HG02870 (cell line): Measurements from ENCODE around the gene EFCAB6.

Source experiments
- ATAC-seq: cut with Tn5 transposase; IDR thresholded peaks from one replicate; pipeline ENCODE4 v1.9.1; 2021; ENCODE audit warnings: mild to moderate bottlenecking, moderate library complexity; ENCODE audit not compliant: unreplicated experiment

Gene EFCAB6

DNA sequence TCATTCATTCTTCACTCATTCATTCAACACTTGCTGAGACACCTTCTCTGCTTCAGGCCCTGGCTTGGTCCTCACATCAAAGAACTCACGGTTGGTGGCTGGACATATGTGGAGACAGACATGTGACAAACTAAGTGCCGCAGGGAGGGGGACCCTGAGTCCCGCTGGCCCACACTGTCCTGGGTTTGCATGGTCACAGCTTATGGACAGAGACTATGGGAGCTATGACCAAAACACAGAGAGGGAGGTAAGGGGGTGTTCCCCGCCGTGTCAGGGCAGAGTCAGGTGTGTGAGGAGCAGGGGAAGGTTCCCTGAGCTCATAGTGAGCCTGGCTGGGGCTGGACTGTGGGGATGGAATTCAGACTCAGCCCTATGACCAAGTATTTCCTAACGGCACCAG lies 277.2 kb downstream of the EFCAB6 start:
- ATAC-seq: no peak

DNA sequence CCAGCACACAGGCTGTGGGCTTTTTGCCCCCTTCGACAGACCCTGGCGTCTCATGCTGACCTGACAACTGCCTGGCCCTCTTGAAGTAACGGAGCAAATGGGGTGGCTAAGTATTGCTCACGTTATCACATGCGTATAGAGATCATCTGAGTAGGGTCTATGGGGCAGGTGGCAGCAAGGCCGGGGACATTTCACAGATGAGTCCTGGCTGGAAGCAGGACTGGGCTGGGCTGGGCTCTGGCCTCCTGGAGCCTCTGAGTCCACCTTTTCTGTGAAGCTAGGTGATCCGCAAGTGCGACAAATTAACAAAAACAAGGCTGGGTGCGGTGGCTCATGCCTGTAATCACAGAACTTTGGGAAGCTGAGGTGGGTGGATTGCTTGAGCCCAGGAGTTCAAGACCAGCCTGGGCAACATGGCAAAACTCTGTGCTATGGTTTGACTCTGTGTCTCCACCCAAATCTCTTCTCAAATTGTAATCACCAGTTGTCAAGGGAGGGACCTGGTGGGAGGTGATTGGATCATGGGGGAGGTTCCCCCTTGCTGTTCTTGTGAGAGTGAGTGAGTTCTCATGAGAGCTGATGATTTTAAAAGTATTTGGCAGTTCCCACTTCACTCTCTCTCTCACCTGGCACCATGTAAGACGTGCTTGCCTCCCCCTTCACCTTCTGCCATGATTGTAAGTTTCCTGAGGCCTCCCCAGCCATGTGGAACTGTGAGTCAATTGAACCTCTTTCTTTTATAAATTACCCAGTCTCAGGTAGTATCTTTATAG lies 278.3 kb downstream of the EFCAB6 start:
- no peak for ATAC-seq

GRCh38 chr22:43533156-43533530 lies 279.0 kb downstream of the EFCAB6 start:
- ATAC-seq: no peak

DNA sequence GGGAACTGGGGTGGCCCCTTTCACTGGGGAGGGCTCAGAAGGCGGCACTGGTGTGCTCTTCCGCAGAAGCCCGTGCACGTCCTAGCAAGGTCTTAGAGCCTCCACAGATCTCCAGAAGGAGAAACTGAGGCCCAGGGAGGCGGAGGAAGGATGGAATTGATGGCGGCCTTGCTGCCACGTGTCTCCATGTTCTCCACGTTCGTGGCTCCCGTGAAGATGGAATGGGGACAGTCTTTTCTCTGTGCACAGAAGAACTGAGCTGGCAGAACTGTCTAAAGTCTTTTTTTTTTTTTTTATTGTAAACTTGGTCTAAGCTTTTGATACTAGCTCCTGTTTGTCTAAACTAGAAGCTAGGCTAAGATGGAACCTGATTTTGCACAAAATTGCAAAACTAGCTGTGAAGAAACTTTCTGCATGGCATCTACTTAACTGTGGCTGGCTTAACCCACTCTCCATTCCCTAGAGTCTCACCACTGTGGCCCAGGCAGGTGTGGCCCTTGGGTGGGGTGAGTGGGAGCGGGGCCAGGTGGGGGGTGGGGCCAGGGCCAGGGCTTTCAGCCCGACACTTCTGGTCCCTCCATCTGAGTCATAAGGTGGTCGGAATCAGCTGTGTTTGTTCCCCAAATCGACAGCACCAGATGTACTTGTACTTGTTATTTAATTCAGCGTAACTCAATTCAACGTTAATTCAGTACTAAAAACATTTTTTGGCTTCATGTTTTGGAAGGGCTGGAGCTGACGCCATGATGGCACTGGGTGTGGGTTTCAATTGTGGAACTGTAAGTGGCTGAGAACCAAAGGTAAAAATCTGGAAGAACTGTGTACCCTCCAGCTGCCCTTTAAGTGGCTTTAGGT lies 279.6 kb downstream of the EFCAB6 start:
- no peak for ATAC-seq

- no peak for ATAC-seq
These were observed 280.5 kb downstream of the EFCAB6 start for GRCh38 chr22:43531651-43532050.

- ATAC-seq: no peak
These were observed 281.5 kb downstream of the EFCAB6 start for GRCh38 chr22:43530349-43531201.

DNA sequence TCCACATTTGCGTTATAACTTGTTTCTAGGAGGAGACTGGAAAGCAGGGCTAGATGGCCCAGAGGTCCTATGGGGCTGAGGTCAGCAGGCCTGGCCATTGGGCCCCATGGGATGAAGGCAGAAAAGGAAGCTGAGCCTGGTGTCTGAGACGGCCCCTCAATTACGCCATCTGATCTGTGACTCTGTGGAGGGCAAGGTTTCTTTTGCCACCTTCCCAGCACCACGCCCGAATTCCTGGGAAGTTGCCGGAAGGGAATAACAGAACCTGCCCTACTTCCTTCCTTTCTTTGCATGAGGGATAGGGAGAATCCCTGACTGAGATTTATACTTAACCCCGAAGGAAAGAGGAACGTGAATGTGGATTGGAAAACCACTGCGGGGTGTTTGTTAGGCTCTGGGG lies 282.2 kb downstream of the EFCAB6 start:
- ATAC-seq: no peak

DNA sequence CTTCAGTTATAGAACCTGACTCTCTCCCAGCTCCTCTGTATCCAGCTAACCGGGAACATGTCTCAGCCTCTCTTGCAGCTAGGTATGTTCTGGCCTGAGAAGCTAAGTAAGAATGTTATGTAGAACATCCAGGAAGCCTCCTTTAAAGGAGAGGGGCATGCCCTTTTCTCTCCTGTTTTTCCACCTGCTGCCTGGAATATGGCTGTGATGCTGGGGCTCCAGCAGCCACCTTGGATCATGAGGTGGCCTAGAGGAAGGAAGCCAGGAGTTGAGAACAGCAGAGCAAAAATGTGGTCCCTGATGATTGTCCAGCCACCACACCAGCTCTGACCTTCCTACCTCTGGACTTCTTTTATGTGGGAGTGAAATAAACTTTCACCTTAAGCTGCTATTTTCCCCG lies 282.6 kb downstream of the EFCAB6 start:
- ATAC-seq: no peak

- no peak for ATAC-seq
These were observed 283.3 kb downstream of the EFCAB6 start for GRCh38 chr22:43528601-43529360.

GRCh38 chr22:43526946-43527345 lies 285.2 kb downstream of the EFCAB6 start:
- ATAC-seq: no peak

DNA sequence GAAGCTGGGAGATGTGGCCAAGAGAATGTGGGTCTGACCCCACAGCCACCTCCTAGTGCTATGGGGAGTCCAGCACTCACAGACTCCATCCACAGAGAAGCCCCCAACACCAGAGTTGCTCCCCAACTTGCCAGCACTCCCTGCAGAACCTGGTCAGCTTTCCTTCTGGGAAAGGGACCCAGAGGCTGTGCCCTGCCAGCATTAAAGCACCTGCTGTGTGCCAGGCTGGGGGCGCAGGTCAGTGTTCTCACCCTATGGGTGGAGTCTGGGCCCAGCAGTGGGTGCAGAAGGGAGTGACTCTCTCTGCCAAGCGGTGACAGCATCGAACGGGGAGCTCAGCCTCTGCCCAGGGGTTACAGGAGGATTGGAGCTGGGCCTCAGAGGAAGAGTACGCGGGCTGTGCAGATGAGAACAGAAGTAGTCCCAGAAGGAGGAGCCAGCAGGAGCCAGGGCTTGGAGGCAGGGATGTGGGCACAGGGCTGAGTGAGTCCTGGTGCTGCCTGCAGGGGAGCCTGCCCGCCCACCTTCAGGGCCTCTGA lies 285.9 kb downstream of the EFCAB6 start:
- no peak for ATAC-seq

GRCh38 chr22:43521716-43522115 lies 290.4 kb downstream of the EFCAB6 start:
- no peak for ATAC-seq

- peak; percentile 59 for ATAC-seq
These were observed 291.5 kb downstream of the EFCAB6 start for GRCh38 chr22:43520632-43521039.

- no peak for ATAC-seq
These were observed 295.0 kb downstream of the EFCAB6 start for GRCh38 chr22:43516996-43517635.

- no peak for ATAC-seq
These were observed 295.7 kb downstream of the EFCAB6 start for GRCh38 chr22:43516386-43516785.

DNA sequence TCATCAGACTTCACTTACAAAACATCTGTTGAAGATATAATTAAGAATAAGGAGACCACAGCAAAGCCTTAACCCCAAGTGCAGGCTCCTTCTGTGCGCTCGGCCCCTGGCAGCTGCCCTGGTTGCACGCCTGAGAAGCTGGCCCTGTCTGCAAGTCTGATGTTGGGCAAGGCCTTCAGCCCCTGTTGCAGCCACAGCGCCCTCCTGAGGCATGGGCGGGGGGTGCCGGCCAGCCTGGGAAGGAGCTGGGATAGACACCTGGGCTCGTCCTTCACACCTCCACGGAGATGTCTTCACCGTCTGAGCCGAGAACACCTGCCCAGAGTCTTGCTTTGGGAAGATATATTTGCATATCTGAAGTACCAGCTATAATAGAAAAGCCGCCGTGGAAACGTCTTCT lies 296.2 kb downstream of the EFCAB6 start:
- no peak for ATAC-seq

GRCh38 chr22:43515411-43515810 lies 296.7 kb downstream of the EFCAB6 start:
- ATAC-seq: no peak

DNA sequence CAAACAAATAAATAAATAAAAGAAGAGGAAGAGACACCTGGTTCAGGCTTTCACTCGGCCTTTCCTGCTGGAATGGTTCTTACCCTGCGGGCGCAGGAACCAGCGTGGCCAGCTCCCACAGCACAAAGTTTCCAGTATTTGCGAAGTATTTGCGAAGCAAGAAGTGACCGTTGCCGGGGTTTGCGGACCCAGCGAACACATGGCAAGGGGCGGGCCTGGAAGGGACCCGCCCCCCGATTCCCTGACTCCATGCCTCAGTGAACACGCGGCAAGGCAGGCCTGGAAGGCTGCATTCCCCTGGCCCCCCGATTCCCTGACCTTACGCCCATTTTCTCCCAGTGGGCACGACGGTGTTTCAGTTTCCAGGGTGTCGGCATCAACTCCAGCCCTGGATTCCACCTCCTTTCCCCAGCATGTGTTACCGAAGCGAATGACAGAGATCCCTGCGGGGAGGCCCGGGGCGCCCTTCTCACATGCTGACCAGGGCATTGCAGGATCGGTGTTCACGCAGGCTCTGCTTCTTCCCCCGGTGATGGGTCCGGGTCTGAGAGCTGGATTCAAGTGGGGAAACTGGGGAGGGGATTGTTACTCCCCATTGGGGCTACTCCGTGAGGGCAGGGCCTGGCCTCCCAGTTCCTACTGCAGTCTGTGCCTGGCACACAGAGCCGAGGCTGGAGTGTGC lies 297.5 kb downstream of the EFCAB6 start:
- no peak for ATAC-seq

DNA sequence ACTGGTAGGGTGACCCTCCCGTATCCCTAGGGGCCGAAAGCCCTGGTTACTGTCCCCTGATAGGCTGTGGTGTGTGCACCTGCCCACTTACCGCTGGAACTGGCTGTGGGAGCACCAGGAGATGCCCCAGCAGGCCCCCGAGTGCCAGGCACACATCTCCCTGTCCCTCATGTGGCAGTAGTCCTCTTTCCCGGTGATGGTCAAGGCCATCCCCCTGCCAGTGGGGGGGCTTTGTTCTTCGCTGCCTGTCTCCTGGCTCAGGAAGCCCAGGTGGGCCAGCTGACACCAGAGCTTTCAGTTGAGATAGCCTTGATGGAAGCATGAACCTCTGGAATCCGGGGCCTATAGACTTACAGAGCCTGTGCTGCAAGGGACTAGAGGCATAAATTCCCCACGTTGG lies 299.8 kb downstream of the EFCAB6 start:
- ATAC-seq: no peak
